KMS-11 (cell line): Measurements from ENCODE around the gene ADH7.
A peak's percentile ranks its signal among the peaks of the same experiment; 100 is the strongest.

Source experiments
- H2AFZ ChIP-seq: fragments of 200-600 bp; sonication (generic); 2 replicates; pipeline ENCODE4 v1.6.1; 2016; ENCODE audit warnings: antibody characterized with exemption, mixed run types, low read depth
- H3K27ac ChIP-seq: fragments of 200-600 bp; sonication (generic); 2 replicates; pipeline ENCODE4 v1.6.1; 2016; ENCODE audit warnings: mild to moderate bottlenecking, mixed run types
- H3K27me3 ChIP-seq: fragments of 200-600 bp; sonication (generic); 2 replicates; pipeline ENCODE4 v1.6.1; 2017; ENCODE audit warnings: mild to moderate bottlenecking, low read depth, mixed run types, moderate library complexity; ENCODE audit not compliant: insufficient read depth
- H3K36me3 ChIP-seq: fragments of 200-600 bp; sonication (generic); 2 replicates; pipeline ENCODE4 v1.6.1; 2017; ENCODE audit warnings: mild to moderate bottlenecking, mixed run types; ENCODE audit not compliant: insufficient read depth
- H3K4me1 ChIP-seq: fragments of 200-600 bp; sonication (generic); 2 replicates; pipeline ENCODE4 v1.6.1; 2016; ENCODE audit warnings: mild to moderate bottlenecking, low read depth, mixed run types; ENCODE audit not compliant: poor library complexity, severe bottlenecking
- H3K4me2 ChIP-seq: fragments of 200-600 bp; sonication (generic); 2 replicates; pipeline ENCODE4 v1.7.0; 2016; ENCODE audit warnings: mild to moderate bottlenecking, mixed run types
- H3K4me3 ChIP-seq: fragments of 200-600 bp; sonication (generic); IDR thresholded peaks from 2 replicates; pipeline ENCODE4 v1.6.1; 2017; ENCODE audit warnings: low read depth, low read length, mixed read lengths; ENCODE audit not compliant: insufficient read depth
- H3K79me2 ChIP-seq: fragments of 200-600 bp; sonication (generic); 2 replicates; pipeline ENCODE4 v1.6.1; 2016; ENCODE audit warnings: low read depth, mixed run types; ENCODE audit not compliant: insufficient read depth
- H3K9ac ChIP-seq: fragments of 200-600 bp; sonication (generic); 2 replicates; pipeline ENCODE4 v1.6.1; 2016; ENCODE audit warnings: mild to moderate bottlenecking, mixed run types
- H4K20me1 ChIP-seq: fragments of 200-600 bp; sonication (generic); 2 replicates; pipeline ENCODE4 v1.6.1; 2016; ENCODE audit warnings: mild to moderate bottlenecking, mixed run types; ENCODE audit not compliant: insufficient read depth
- TF ChIP-seq, protein P1 (sequence below): fragments of 200-600 bp; sonication (generic); conservative IDR thresholded peaks from 2 replicates; pipeline ENCODE4 v1.6.1; 2017; ENCODE audit warnings: low read depth, mild to moderate bottlenecking, antibody characterized with exemption, low read length, moderate library complexity, mixed read lengths

Gene ADH7

DNA sequence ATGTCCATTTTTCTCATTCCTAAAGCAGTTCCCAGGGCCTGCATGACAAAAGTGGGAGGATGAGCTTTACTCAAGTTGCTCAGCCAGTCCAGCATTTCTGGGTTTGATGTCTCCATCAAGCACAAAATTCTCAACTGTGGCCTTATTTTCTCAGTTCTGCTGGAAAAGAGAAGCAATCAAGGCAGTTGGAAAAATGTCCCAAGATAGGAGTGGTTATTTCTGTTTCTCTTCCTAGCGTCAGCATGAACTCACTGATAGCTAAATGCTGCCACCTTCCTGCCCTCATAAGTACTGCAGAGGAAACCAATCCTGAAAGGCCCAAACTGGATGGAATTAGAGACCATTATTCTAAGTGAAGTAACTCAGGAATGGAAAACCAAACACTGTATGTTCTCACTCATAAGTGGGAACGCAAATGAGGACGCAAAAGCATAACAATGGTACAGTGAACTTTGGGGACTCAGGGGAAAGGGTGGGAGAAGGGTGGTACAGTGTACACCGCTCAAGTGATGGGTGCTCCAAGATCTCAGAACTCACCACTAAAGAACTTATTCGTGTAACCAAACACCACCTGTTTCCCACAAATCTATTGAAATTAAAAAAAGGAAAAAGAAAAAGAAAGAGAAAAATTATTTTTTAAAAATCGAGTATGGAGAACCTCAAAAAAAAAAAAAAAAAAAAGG is 29.6 kb downstream of the ADH7 start:
- H3K4me3 ChIP-seq, result no peak overlapping the region
- H3K27ac ChIP-seq, result no peak overlapping the region
- H3K4me1 ChIP-seq, result peaks cover 15% of the 10 kb centered on the region
- no peaks in the 10 kb centered on the region for H4K20me1 ChIP-seq
- H3K36me3 ChIP-seq, result no peaks in the 10 kb centered on the region
- no peak overlapping the region for H3K4me2 ChIP-seq
- no peak overlapping the region for H3K9ac ChIP-seq
- TF ChIP-seq, protein P1, sequence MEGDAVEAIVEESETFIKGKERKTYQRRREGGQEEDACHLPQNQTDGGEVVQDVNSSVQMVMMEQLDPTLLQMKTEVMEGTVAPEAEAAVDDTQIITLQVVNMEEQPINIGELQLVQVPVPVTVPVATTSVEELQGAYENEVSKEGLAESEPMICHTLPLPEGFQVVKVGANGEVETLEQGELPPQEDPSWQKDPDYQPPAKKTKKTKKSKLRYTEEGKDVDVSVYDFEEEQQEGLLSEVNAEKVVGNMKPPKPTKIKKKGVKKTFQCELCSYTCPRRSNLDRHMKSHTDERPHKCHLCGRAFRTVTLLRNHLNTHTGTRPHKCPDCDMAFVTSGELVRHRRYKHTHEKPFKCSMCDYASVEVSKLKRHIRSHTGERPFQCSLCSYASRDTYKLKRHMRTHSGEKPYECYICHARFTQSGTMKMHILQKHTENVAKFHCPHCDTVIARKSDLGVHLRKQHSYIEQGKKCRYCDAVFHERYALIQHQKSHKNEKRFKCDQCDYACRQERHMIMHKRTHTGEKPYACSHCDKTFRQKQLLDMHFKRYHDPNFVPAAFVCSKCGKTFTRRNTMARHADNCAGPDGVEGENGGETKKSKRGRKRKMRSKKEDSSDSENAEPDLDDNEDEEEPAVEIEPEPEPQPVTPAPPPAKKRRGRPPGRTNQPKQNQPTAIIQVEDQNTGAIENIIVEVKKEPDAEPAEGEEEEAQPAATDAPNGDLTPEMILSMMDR, result peak; percentile 97
- H2AFZ ChIP-seq, result no peak overlapping the region; the same call in 1 of the 2 replicates
- no peaks in the 10 kb centered on the region for H3K27me3 ChIP-seq
- no peaks in the 10 kb centered on the region for H3K79me2 ChIP-seq

DNA sequence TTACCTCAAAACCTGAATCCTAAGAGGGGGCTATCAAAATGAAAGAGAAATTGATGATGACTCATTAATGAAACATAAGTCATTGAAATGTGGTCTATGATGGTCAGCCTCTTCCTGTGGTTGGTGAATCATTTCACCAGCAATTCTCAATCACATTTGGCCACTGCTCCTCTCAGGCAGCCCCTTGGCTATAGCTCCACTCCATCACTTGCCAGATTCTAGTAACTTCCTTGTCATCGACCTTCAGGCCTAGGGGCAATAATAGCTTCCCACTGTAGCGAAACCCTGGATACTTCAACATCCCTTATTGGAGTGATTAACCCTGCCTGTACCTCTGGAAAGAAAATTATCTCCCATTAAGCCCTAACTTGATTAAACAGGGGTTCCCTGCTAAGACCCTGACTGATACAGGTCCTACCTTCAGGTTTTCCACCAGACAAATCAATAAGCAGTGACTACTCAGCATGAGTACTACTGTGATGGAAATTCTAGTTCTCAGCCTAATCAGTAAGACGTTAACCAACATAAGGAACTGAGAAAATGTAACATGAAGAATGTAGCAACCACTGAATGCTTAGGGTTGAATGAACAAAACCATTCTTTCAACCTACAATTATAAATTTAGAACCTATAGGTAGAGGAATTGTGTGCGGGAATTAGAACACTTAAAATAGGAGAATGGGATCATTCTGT is 30.4 kb downstream of the ADH7 start:
- Histone ChIP-seq H3K4me3 (no peak overlapping the region), H3K9ac (no peak overlapping the region), H3K79me2 (no peaks in the 10 kb centered on the region), H2AFZ (no peak overlapping the region), H3K27ac (no peak overlapping the region), H4K20me1 (no peaks in the 10 kb centered on the region), H3K27me3 (no peaks in the 10 kb centered on the region), H3K4me2 (no peak overlapping the region), H3K4me1 (peaks cover 15% of the 10 kb centered on the region), H3K36me3 (no peaks in the 10 kb centered on the region)
- TF ChIP-seq, protein P1, result no peak

DNA sequence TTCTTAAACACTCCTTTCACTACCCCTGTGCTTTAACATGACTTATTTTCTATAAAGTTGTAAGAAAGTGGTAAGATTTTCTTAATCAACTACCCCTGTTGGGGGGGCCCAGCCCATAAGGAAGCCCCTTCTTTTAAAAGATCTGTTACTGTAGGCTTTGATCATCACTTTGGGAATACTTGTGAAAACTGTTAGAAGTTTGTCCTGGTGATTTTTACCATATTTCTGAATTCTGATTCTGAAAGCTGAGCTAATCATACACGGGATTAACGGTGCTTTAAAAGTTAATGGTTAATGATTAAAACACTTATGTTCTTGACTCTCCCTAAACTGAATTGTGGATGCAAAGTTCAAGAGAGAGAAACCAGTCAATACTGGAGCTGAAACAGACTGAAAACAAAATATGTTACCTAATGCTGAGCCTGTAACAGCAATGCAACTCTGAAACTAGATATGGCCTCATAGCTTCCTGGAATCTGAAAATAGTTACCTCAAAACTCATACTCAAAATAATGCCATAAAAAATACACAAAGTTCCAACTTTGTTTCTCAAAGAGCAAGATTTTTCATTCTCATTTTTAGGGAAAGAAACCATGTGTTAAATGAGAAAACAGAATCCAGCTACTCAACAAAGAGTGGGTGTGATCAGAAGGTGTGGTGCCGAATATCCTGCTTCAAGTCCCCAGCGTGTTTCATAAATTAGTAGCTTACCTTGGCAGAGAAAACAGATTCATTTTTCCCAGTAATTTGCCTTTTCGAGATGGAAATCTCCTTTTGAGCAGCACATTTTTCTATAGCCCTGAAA is 31.6 kb downstream of the ADH7 start:
- Histone ChIP-seq H3K9ac (no peak overlapping the region), H3K4me2 (no peak overlapping the region), H3K27ac (no peak overlapping the region), H3K4me3 (no peak overlapping the region), H3K27me3 (no peaks in the 10 kb centered on the region), H3K36me3 (no peaks in the 10 kb centered on the region), H2AFZ (no peak overlapping the region), H3K79me2 (no peaks in the 10 kb centered on the region), H3K4me1 (peaks cover 15% of the 10 kb centered on the region), H4K20me1 (no peaks in the 10 kb centered on the region)
- TF ChIP-seq, protein P1, result no peak

DNA sequence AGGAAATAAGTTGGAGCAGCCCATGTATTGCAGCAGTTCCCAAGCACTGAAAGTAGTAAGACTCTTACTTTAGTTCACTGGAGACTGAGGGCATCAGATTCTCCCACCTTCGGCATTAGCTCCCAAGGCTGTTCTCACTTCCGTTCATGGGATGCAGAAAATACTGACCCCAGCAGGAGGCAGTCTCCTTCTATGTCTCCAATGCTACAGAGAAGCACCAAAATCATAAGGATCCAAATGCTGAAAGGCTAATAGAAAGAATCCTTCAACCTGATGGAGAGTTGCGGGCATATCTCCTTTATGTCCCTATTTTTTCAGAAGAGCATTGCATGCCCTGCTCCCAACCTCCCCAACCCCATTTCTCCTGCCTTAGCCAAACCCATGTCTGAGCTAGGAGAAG is 32.4 kb downstream of the ADH7 start:
- no peaks in the 10 kb centered on the region for H3K36me3 ChIP-seq
- no peak overlapping the region for H3K4me3 ChIP-seq
- peaks cover 15% of the 10 kb centered on the region for H3K4me1 ChIP-seq
- TF ChIP-seq, protein P1, result 0 out of 2 replicates have a peak, but pooled peaks have one; percentile 12
- H3K27me3 ChIP-seq, result no peaks in the 10 kb centered on the region
- H3K9ac ChIP-seq, result no peak overlapping the region
- H3K79me2 ChIP-seq, result no peaks in the 10 kb centered on the region
- no peak overlapping the region for H3K27ac ChIP-seq
- no peak overlapping the region for H3K4me2 ChIP-seq
- H2AFZ ChIP-seq, result no peak overlapping the region
- no peaks in the 10 kb centered on the region for H4K20me1 ChIP-seq
